Mesenchymal stem cell (in vitro differentiated cells and primary cell): ENCODE data around the gene CA10.

Source experiments
- DNase-seq: peaks from one replicate; pipeline ENCODE4 v3.0.0-alpha.2; 2013
- H2AFZ ChIP-seq: one replicate; pipeline ENCODE4 v1.6.1; 2013; ENCODE audit warnings: low read depth, mild to moderate bottlenecking, control low read depth, inconsistent platforms, low read length, moderate library complexity
- H2AK5ac ChIP-seq: 2 replicates; pipeline ENCODE4 v1.6.1; 2013; ENCODE audit warnings: low read length, moderate library complexity, mild to moderate bottlenecking, inconsistent platforms; ENCODE audit not compliant: severe bottlenecking
- H2BK120ac ChIP-seq: one replicate; pipeline ENCODE4 v1.6.1; 2013; ENCODE audit warnings: low read depth, mild to moderate bottlenecking, inconsistent platforms, low read length, moderate library complexity
- H2BK12ac ChIP-seq, 2 experiments: one replicate each; pipeline ENCODE4 v1.6.1; 2013; ENCODE audit warnings: inconsistent platforms in 2 of 2, low read length in 2 of 2, mild to moderate bottlenecking in 2 of 2, moderate library complexity in 2 of 2, control low read depth in 1 of 2
- H2BK15ac ChIP-seq: one replicate; pipeline ENCODE4 v1.6.1; 2013; ENCODE audit warnings: mild to moderate bottlenecking, low read depth, inconsistent platforms; ENCODE audit not compliant: poor library complexity, severe bottlenecking
- H2BK5ac ChIP-seq: 2 replicates; pipeline ENCODE4 v1.6.1; 2013; ENCODE audit warnings: low read depth, mild to moderate bottlenecking, low read length, control low read depth, inconsistent platforms; ENCODE audit not compliant: poor library complexity, severe bottlenecking
- H3K14ac ChIP-seq, 2 experiments: one replicate each; pipeline ENCODE4 v1.6.1; 2013; ENCODE audit warnings: inconsistent platforms in 2 of 2, low read length in 2 of 2, control low read depth in 1 of 2, mild to moderate bottlenecking in 1 of 2, moderate library complexity in 1 of 2
- H3K18ac ChIP-seq, 2 experiments: one replicate each; pipeline ENCODE4 v1.6.1; 2013; ENCODE audit warnings: inconsistent platforms in 2 of 2, low read length in 2 of 2, control low read depth in 1 of 2, low read depth in 1 of 2, mild to moderate bottlenecking in 1 of 2
- H3K23ac ChIP-seq, 2 experiments: one replicate each; pipeline ENCODE4 v1.6.1; 2013; ENCODE audit warnings: inconsistent platforms in 2 of 2, low read length in 2 of 2, mild to moderate bottlenecking in 2 of 2, moderate library complexity in 2 of 2, control low read depth in 1 of 2
- H3K27ac ChIP-seq: 2 replicates; pipeline ENCODE4 v1.5.1; 2013; ENCODE audit warnings: mild to moderate bottlenecking, moderate library complexity, low read length, control low read depth, inconsistent platforms; ENCODE audit not compliant: poor library complexity, severe bottlenecking
- H3K27me3 ChIP-seq, 2 experiments: 2 replicates each; pipeline versions ENCODE4 v1.6.1 to v1.7.0; 2013; ENCODE audit warnings: low read length in 2 of 2, mild to moderate bottlenecking in 2 of 2, moderate library complexity in 2 of 2, control low read depth in 1 of 2, inconsistent platforms in 1 of 2; ENCODE audit not compliant: control insufficient read depth in 1 of 2, insufficient read depth in 1 of 2
- H3K36me3 ChIP-seq, 2 experiments: 2 replicates each; pipeline versions ENCODE4 v1.6.1 to v1.7.0; 2013; ENCODE audit warnings: low read length in 2 of 2, control low read depth in 1 of 2, inconsistent platforms in 1 of 2, low read depth in 1 of 2, mild to moderate bottlenecking in 1 of 2; ENCODE audit not compliant: insufficient read depth in 2 of 2, control insufficient read depth in 1 of 2
- H3K4ac ChIP-seq, 2 experiments: one replicate each; pipeline ENCODE4 v1.6.1; 2013; ENCODE audit warnings: inconsistent platforms in 2 of 2, low read length in 2 of 2, mild to moderate bottlenecking in 2 of 2, moderate library complexity in 2 of 2, control low read depth in 1 of 2, low read depth in 1 of 2
- H3K4me1 ChIP-seq: 2 replicates; pipeline ENCODE4 v1.6.1; 2013; ENCODE audit warnings: low read depth, low read length, control low read depth; ENCODE audit not compliant: control insufficient read depth, insufficient read depth
- H3K4me2 ChIP-seq: 2 replicates; pipeline ENCODE4 v1.6.1; 2013; ENCODE audit warnings: low read length, mild to moderate bottlenecking, inconsistent platforms; ENCODE audit not compliant: poor library complexity, severe bottlenecking
- H3K4me3 ChIP-seq, 2 experiments: 2 replicates each; pipeline versions ENCODE4 v1.5.1 to v1.7.0; 2013; ENCODE audit warnings: low read length in 2 of 2, mild to moderate bottlenecking in 2 of 2, control low read depth in 1 of 2, low read depth in 1 of 2; ENCODE audit not compliant: insufficient read depth in 1 of 2
- H3K79me1 ChIP-seq: replicated peaks from 2 replicates; pipeline ENCODE4 v1.6.1; 2013; ENCODE audit warnings: mild to moderate bottlenecking, control low read depth, low read length, inconsistent platforms; ENCODE audit not compliant: poor library complexity, severe bottlenecking
- H3K9ac ChIP-seq: 2 replicates; pipeline ENCODE4 v1.7.0; 2013; ENCODE audit warnings: mild to moderate bottlenecking, low read length, moderate library complexity
- H3K9me3 ChIP-seq: 2 replicates; pipeline ENCODE4 v1.7.0; 2013; ENCODE audit warnings: mild to moderate bottlenecking, low read length; ENCODE audit not compliant: control insufficient read depth
- H4K8ac ChIP-seq: one replicate; pipeline ENCODE4 v1.6.1; 2013; ENCODE audit warnings: inconsistent platforms, mild to moderate bottlenecking, low read length, moderate library complexity
- H4K91ac ChIP-seq: one replicate; pipeline ENCODE4 v1.6.1; 2013; ENCODE audit warnings: mild to moderate bottlenecking, low read length, inconsistent platforms
- WGBS: methylation state at CpG from one replicate; pipeline ENCODE4 v1.1.7; 2013; ENCODE audit warnings: mixed read lengths; 5-methylcytosine and 5-hydroxymethylcytosine counted together

The CA10 gene

DNA sequence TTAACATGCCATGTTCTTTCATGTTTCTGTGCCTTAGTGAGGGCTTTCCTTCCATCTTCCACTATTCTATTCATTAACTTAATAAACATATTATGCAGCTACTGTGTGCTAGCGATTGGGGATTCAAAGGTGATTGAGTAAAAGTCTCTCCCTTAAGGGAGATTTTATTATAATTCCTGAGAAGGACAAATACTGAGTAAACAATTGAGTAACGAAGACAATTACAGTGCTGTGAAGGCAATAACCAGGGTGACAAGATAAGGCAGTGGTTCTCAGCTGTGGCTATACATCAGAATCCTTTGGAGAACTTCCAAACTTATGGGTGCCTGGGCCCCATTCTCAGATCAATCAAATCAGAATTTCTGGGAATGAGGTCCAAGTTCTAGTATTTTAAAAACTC lies 353.3 kb downstream of the CA10 start:
- Histone ChIP-seq H4K8ac (no peak overlapping the region), H3K4me2 (no peak overlapping the region), H3K27ac (no peak overlapping the region), H3K27me3 (peaks cover 0 to 16% of the 10 kb centered on the region in 2 experiments), H3K9ac (no peak overlapping the region), H2BK12ac (no peak overlapping the region), H2BK5ac (no peak overlapping the region), H3K36me3 (no peaks in the 10 kb centered on the region), H2AFZ (no peak overlapping the region), H4K91ac (no peak overlapping the region), H2BK120ac (no peak overlapping the region), H3K14ac (no peak overlapping the region), H3K9me3 (no peaks in the 10 kb centered on the region), H3K18ac (no peak overlapping the region), H3K4ac (no peak overlapping the region), H2AK5ac (no peak overlapping the region), H3K23ac (no peak overlapping the region), H3K4me3 (no peak overlapping the region), H2BK15ac (no peak overlapping the region), H3K79me1 (no peaks in the 10 kb centered on the region), H3K4me1 (no peaks in the 10 kb centered on the region)
- DNase-seq, result no peak
- WGBS, result 50% methylated on average over 1 of the region's 2 CpGs

- no peak overlapping the region for H3K9ac ChIP-seq
- H2AK5ac ChIP-seq, result no peak overlapping the region
- no peak overlapping the region for H4K8ac ChIP-seq
- no peak overlapping the region for H2BK15ac ChIP-seq
- no peak overlapping the region for H2BK12ac ChIP-seq
- no peak overlapping the region for H2AFZ ChIP-seq
- H4K91ac ChIP-seq, result no peak overlapping the region
- H3K4me3 ChIP-seq, result no peak overlapping the region
- H3K4ac ChIP-seq, result no peak overlapping the region
- H3K27ac ChIP-seq, result no peak overlapping the region
- no peaks in the 10 kb centered on the region for H3K4me1 ChIP-seq
- no peak overlapping the region for H3K14ac ChIP-seq
- H2BK120ac ChIP-seq, result no peak overlapping the region
- H3K23ac ChIP-seq, result no peak overlapping the region
- no peaks in the 10 kb centered on the region for H3K9me3 ChIP-seq
- no peak overlapping the region for H3K4me2 ChIP-seq
- no peak overlapping the region for H2BK5ac ChIP-seq
- 59% methylated on average over 3 of the region's 4 CpGs for WGBS
- no peak for DNase-seq
- no peaks in the 10 kb centered on the region for H3K36me3 ChIP-seq
- H3K18ac ChIP-seq, result no peak overlapping the region
- H3K27me3 ChIP-seq, result peaks cover 0 to 9% of the 10 kb centered on the region in 2 experiments
- H3K79me1 ChIP-seq, result no peaks in the 10 kb centered on the region
Observed at GRCh38 chr17:51803161-51803560, 355.4 kb downstream of the CA10 start.

DNA sequence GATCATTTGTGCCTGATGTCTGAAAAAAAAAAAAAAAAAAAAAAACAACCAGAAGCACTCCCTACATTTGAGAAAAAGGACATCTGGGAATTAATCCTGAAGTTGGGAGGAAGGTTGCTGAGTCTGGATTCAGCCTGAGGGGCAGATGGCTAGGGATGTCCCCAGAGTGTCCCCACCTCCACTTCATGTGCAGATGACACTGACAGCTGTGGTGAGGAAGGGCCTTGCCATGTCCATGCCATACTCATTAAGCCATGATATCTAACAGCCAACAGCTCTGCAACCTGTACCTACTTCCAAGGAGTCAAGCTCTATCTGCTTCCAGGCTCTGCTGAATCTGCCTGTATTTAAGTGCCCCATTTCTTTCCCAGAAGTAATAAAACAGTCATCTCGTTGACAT lies 356.0 kb downstream of the CA10 start:
- WGBS, result 65% methylated on average over 1 of the region's 1 CpG
- H3K36me3 ChIP-seq, result no peaks in the 10 kb centered on the region

DNA sequence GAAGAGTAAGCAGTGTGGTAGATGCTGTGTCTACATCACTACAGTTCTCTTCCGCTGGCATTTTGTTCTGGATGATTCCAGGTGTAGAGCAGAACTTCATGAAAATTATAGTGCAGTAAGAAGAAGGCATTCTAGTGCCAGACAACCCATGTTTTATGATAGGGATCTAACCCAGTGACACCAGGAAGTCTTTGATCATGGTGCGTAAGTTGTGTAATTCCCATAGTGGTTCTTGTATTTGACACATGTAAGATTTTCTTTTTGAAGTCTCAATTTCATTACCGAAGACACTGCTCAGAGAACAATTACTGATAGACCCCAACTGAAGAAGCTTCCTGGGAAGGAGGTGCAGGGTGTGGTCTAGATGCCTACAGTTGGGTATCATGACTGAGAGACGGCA lies 356.9 kb downstream of the CA10 start:
- Histone ChIP-seq H2AK5ac (no peak overlapping the region), H2BK12ac (no peak overlapping the region), H3K9me3 (no peaks in the 10 kb centered on the region), H2BK5ac (no peak overlapping the region), H3K4me1 (no peaks in the 10 kb centered on the region), H4K91ac (no peak overlapping the region), H3K23ac (no peak overlapping the region), H2BK120ac (no peak overlapping the region), H3K36me3 (no peaks in the 10 kb centered on the region), H3K14ac (no peak overlapping the region), H3K9ac (no peak overlapping the region), H3K18ac (no peak overlapping the region), H3K4ac (no peak overlapping the region), H3K4me2 (no peak overlapping the region), H3K79me1 (no peaks in the 10 kb centered on the region), H3K4me3 (no peak overlapping the region), H3K27me3 (peaks cover 0 to 9% of the 10 kb centered on the region in 2 experiments), H2AFZ (no peak overlapping the region), H4K8ac (no peak overlapping the region), H2BK15ac (no peak overlapping the region), H3K27ac (no peak overlapping the region)
- 91% methylated on average over 3 of the region's 4 CpGs for WGBS
- DNase-seq, result no peak

More for the DNA sequence above, 356.0 kb downstream of the CA10 start:
- H2BK12ac ChIP-seq, result no peak overlapping the region
- H3K4ac ChIP-seq, result no peak overlapping the region
- no peak overlapping the region for H2AK5ac ChIP-seq
- no peak overlapping the region for H3K14ac ChIP-seq
- H3K18ac ChIP-seq, result no peak overlapping the region
- no peak overlapping the region for H3K27ac ChIP-seq
- H3K4me1 ChIP-seq, result no peaks in the 10 kb centered on the region
- no peak overlapping the region for H3K4me2 ChIP-seq
- no peak for DNase-seq
- H3K23ac ChIP-seq, result no peak overlapping the region
- H3K4me3 ChIP-seq, result no peak overlapping the region
- no peak overlapping the region for H2AFZ ChIP-seq
- no peak overlapping the region for H4K8ac ChIP-seq
- no peaks in the 10 kb centered on the region for H3K9me3 ChIP-seq
- H3K27me3 ChIP-seq, result peaks cover 0 to 9% of the 10 kb centered on the region in 2 experiments
- no peak overlapping the region for H3K9ac ChIP-seq
- no peaks in the 10 kb centered on the region for H3K79me1 ChIP-seq
- no peak overlapping the region for H4K91ac ChIP-seq
- H2BK15ac ChIP-seq, result no peak overlapping the region
- H2BK5ac ChIP-seq, result no peak overlapping the region
- H2BK120ac ChIP-seq, result no peak overlapping the region
